ENCODE data around the gene RIPK4.

DNA sequence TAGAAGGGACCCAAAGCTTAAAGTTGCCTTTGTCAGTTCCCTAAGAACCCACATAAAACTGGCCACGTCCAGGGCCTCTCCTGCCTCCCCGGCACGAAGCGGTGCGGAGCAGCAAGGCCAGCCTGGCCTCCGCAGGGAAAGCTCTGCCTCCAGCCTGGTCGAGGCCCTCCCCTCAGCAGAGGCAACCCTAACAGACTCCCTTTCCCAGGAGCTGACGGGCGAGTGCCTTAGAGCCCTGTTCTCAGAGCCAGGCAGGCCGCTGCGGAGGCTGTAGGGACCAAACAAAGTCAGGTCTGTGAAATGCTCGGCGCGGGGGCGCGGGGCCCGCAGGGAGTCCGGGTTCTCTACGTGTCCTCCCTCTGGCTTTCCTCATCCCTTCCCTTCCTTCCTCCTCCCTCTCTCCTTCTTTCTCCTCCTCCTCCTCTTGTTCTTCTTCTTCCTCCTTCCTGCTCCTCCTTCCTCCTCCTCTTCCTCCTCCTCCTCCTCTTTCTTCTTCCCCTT lies 40.7 kb downstream of the RIPK4 start:
- TF ChIP-seq, protein P1, sequence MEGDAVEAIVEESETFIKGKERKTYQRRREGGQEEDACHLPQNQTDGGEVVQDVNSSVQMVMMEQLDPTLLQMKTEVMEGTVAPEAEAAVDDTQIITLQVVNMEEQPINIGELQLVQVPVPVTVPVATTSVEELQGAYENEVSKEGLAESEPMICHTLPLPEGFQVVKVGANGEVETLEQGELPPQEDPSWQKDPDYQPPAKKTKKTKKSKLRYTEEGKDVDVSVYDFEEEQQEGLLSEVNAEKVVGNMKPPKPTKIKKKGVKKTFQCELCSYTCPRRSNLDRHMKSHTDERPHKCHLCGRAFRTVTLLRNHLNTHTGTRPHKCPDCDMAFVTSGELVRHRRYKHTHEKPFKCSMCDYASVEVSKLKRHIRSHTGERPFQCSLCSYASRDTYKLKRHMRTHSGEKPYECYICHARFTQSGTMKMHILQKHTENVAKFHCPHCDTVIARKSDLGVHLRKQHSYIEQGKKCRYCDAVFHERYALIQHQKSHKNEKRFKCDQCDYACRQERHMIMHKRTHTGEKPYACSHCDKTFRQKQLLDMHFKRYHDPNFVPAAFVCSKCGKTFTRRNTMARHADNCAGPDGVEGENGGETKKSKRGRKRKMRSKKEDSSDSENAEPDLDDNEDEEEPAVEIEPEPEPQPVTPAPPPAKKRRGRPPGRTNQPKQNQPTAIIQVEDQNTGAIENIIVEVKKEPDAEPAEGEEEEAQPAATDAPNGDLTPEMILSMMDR (IDR thresholded peaks at IDR 0.05) = no peak
- TF ChIP-seq POLR2A (IDR thresholded peaks at IDR 0.05) = no peak

Measured in testis (tissue), 2 donors.